ENCODE data around the gene SCG3. TPM values are rescaled to one million over a fixed set of nuclear protein-coding genes. Genes with fewer than 3 reads are reported as not detected.

SCG3 gene
- total and polyA plus RNA-seq, 2 donors (not counting 1 experiment from before 2014, with no cell fraction given): not detected

- H3K4me3 Mint-ChIP-seq: no peak overlapping the region
- peaks cover 6% of the 10 kb centered on the region for H3K4me1 Mint-ChIP-seq
- H3K27ac ChIP-seq (ENCODE audit: low read length in 2 of 2): no peak overlapping the region
- no peak overlapping the region for H3K9ac ChIP-seq (ENCODE audit: low read length)
- TF ChIP-seq CTCF (IDR thresholded peaks at IDR 0.05) (no peak), EZH2 (IDR thresholded peaks at IDR 0.05; ENCODE audit: borderline replicate concordance, insufficient read depth, low read depth, low read length, poor library complexity, severe bottlenecking) (no peak)
- H3K4me3 ChIP-seq (ENCODE audit: control extremely low read depth in 1 of 5, extremely low read depth in 1 of 5, insufficient read depth in 1 of 5, low read depth in 2 of 5, low read length in 4 of 5): no peak overlapping the region
- H3K9me3 Mint-ChIP-seq (ENCODE audit: insufficient read depth): no peaks in the 10 kb centered on the region
- ChIA-PET CTCF (interaction anchor here (0.6 kb wide), 1 partner anchor 221 kb away, joined by 3 read pairs; no protein-coding TSS in a partner anchor), POLR2A (no interaction called here)
- no peak overlapping the region for H3K27ac Mint-ChIP-seq
- no peak for ATAC-seq (ENCODE audit: low read depth)
- H4K20me1 ChIP-seq (ENCODE audit: control insufficient read depth, insufficient read depth, low read length, poor library complexity, severe bottlenecking): no peaks in the 10 kb centered on the region
- no peak overlapping the region for H3K4me2 ChIP-seq (replicated peaks; ENCODE audit: low read depth, low read length, poor library complexity, severe bottlenecking)
- H3K27me3 Mint-ChIP-seq: peaks cover 3% of the 10 kb centered on the region
- DNase-seq: no peak
- no peaks in the 10 kb centered on the region for H3K9me3 ChIP-seq (ENCODE audit: control extremely low read depth in 1 of 3, control insufficient read depth in 2 of 3, insufficient read depth in 1 of 3, low read length in 2 of 3)
- peaks cover 0 to 3% (median 0%) of the 10 kb centered on the region in 4 experiments for H3K27me3 ChIP-seq (replicated peaks in 1 of 4; ENCODE audit: control extremely low read depth in 1 of 4, control insufficient read depth in 3 of 4, insufficient read depth in 4 of 4, low read length in 3 of 4)
- no peak overlapping the region for H2AFZ ChIP-seq (ENCODE audit: insufficient read depth, low read depth, low read length, poor library complexity, severe bottlenecking)
- peaks cover 2% of the 10 kb centered on the region in 2 donors for H3K4me1 ChIP-seq (ENCODE audit: control insufficient read depth in 2 of 2, insufficient read depth in 2 of 2, low read length in 2 of 2)
- intact Hi-C loops (cut with micrococcal nuclease): no loop called here
- no peaks in the 10 kb centered on the region for H3K79me2 ChIP-seq (ENCODE audit: control insufficient read depth, insufficient read depth, low read length)
- WGBS (ENCODE audit: insufficient coverage): no CpG with 5 or more reads among the region's 2 CpGs
- no peaks in the 10 kb centered on the region for H3K36me3 ChIP-seq (replicated peaks in 1 of 2; ENCODE audit: control extremely low read depth in 1 of 2, control insufficient read depth in 1 of 2, extremely low read depth in 1 of 2, insufficient read depth in 2 of 2, low read length in 1 of 2)
Measured at GRCh38 chr15:51697163-51697562, 15.9 kb downstream of the SCG3 start.

GRCh38 chr15:51699373-51699772 lies 18.1 kb downstream of the SCG3 start:
- H3K4me3 ChIP-seq (ENCODE audit: control extremely low read depth in 1 of 5, extremely low read depth in 1 of 5, insufficient read depth in 1 of 5, low read depth in 2 of 5, low read length in 4 of 5): no peak overlapping the region

More at GRCh38 chr15:51699373-51699772, 18.1 kb downstream of the SCG3 start:
- no peak overlapping the region for H2AFZ ChIP-seq (ENCODE audit: insufficient read depth, low read depth, low read length, poor library complexity, severe bottlenecking)
- intact Hi-C loops (cut with micrococcal nuclease): no loop called here
- H4K20me1 ChIP-seq (ENCODE audit: control insufficient read depth, insufficient read depth, low read length, poor library complexity, severe bottlenecking): no peaks in the 10 kb centered on the region
- no peak for DNase-seq
- H3K4me1 ChIP-seq (ENCODE audit: control insufficient read depth in 2 of 2, insufficient read depth in 2 of 2, low read length in 2 of 2): no peaks in the 10 kb centered on the region
- H3K27me3 ChIP-seq (replicated peaks in 1 of 4; ENCODE audit: control extremely low read depth in 1 of 4, control insufficient read depth in 3 of 4, insufficient read depth in 4 of 4, low read length in 3 of 4): peaks cover 0 to 3% (median 0%) of the 10 kb centered on the region in 4 experiments
- H3K9me3 ChIP-seq (ENCODE audit: control extremely low read depth in 1 of 3, control insufficient read depth in 2 of 3, insufficient read depth in 1 of 3, low read length in 2 of 3): no peaks in the 10 kb centered on the region
- no peak for TF ChIP-seq CTCF (IDR thresholded peaks at IDR 0.05)
- no peak for TF ChIP-seq EZH2 (IDR thresholded peaks at IDR 0.05; ENCODE audit: borderline replicate concordance, insufficient read depth, low read depth, low read length, poor library complexity, severe bottlenecking)
- Mint-ChIP-seq H3K9me3 (ENCODE audit: insufficient read depth) (no peaks in the 10 kb centered on the region), H3K4me1 (no peaks in the 10 kb centered on the region), H3K27ac (no peak overlapping the region), H3K4me3 (no peak overlapping the region), H3K27me3 (peaks cover 3% of the 10 kb centered on the region)
- ChIA-PET POLR2A (no interaction called here), CTCF (no interaction called here)
- no peak for ATAC-seq (ENCODE audit: low read depth)
- no peak overlapping the region for H3K4me2 ChIP-seq (replicated peaks; ENCODE audit: low read depth, low read length, poor library complexity, severe bottlenecking)
- no peak overlapping the region for H3K27ac ChIP-seq (ENCODE audit: low read length in 2 of 2)
- H3K9ac ChIP-seq (ENCODE audit: low read length): no peak overlapping the region
- H3K36me3 ChIP-seq (replicated peaks in 1 of 2; ENCODE audit: control extremely low read depth in 1 of 2, control insufficient read depth in 1 of 2, extremely low read depth in 1 of 2, insufficient read depth in 2 of 2, low read length in 1 of 2): no peaks in the 10 kb centered on the region
- H3K79me2 ChIP-seq (ENCODE audit: control insufficient read depth, insufficient read depth, low read length): no peaks in the 10 kb centered on the region
- no CpG with 5 or more reads among the region's 1 CpG for WGBS (ENCODE audit: insufficient coverage)
